Stimulated activated CD8-positive, alpha-beta memory T cell treated with anti-CD3 and anti-CD28 coated beads, Interleukin-12 subunit alpha, Interleukin-12 subunit beta, amount 100 ng/mL, for 24 hours (primary cell): ENCODE measurements around the gene ABLIM1.
A peak's percentile ranks its signal among the peaks of the same experiment; 100 is the strongest.

Experiments
- DNase-seq: peaks from one replicate; pipeline ENCODE4 v3.0.0-alpha.2; 2020; ENCODE audit errors: extremely low read depth

ABLIM1 gene

GRCh38 chr10:114489521-114490310 is 168.4 kb downstream of the ABLIM1 start:
- no peak for DNase-seq

DNA sequence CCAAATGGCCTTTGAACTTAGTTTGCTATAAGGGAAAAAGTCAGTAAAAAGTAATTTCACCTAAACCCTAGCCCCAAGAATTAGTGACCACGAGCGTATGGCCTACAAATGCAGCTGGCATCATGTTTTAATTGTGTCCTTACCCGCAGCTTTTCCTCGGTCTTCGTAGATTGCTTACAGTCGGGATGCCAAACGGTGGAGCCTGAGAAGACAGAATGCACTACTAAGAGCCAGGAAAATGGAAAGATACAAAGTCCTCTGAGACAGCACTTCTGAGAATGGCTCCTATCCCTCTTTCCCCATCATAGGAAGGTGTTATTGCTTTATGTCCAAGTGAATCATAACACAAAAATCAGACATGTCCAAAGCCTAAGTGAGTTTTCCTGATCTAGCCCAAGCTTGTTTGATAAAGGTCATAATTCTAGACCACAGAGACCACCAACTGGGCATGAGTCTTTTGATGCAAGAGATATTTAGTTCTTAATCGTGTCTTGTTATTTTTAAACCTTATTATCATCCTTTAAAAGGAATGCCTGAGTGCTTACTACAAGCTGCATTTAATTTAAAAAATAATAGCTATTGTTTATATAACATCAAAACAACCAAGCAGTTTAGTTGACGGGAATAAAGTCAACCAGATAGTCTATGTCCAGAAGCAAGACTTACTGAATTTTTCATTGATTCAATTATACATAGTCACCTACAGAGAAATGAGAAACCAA is 170.1 kb downstream of the ABLIM1 start:
- DNase-seq, result no peak

GRCh38 chr10:114486938-114487814 is 170.9 kb downstream of the ABLIM1 start:
- DNase-seq, result no peak

GRCh38 chr10:114485696-114486400 is 172.2 kb downstream of the ABLIM1 start:
- DNase-seq, result no peak

- no peak for DNase-seq
These were observed 174.5 kb downstream of the ABLIM1 start for GRCh38 chr10:114483575-114483974.

DNA sequence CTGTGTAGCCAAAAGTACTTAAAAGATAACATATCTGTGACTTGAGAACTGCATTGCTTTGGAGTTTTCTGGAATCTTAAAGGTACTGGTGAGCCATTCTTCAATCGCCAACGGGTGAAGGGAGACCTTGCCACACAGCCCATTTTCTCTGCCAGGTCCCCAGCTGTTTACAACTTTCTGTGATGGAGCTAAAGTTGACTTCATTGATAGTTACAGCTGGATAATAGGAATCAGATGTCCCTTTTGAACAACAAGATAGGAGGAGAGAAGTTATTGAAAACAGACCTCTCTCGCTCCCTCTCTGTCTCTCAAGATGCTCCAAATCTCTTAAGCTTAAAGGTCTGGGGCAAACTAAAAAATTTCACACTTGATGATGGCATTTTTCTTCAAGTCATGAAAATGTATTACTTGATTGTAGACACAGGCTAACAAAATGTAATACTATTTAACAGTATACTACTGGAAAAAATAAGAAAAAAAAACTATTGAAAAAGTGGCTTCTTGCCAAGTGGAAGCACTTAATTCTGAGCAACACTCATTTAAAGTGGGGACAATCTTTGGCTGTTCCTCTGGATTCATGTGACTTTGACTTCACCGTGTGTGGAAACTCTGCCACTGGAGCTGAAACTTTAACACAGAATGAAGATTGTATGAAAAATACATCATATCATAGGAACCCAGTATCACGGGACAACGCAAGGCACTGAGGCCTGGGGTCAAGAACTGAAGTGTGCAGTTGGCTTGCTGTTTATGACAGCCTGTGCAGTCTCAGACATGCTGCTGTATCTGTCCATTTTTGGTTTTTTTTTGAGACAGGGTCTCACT is 175.4 kb downstream of the ABLIM1 start:
- no peak for DNase-seq

- no peak for DNase-seq
These were observed 177.0 kb downstream of the ABLIM1 start for GRCh38 chr10:114481055-114481454.

- DNase-seq, result no peak
These were observed 178.2 kb downstream of the ABLIM1 start for GRCh38 chr10:114479836-114480235.

DNA sequence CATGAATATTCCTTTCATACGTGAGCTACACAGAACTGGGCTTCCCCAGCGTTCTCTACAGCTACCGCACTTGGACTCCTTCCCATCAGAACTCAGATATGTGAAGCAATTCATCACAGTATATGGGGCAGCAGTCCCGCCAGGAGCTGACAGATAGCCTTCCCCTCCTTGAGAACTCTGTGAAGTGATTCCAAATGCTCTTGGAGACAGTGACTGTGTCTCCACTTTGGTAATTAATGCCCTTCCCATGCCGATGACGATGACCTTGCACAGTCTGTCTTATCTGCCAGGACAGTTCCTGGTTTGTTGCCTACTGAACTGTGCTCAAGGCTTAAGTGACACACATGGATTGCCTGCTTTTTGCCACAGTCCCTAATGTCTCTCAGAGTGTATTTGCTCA is 178.8 kb downstream of the ABLIM1 start:
- no peak for DNase-seq

DNA sequence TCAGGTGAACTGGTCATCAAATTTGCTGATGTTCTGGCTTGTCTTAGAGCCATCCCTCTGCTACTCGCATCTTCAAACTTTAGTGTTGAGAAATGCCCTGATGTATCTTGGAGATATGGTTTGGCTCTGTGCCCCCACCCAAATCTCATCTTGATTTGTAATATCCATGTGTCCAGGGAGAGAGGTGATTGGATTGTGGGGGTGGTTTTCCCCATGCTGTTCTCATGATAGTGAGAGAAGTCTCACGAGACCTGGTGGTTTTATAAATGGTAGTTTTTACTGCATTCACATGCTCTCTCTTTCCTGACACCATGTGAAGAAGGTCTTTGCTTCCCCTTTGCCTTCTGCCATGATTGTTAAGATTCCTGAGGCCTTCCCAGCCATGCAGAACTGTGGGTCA is 179.8 kb downstream of the ABLIM1 start:
- no peak for DNase-seq

GRCh38 chr10:114477285-114477684 is 180.8 kb downstream of the ABLIM1 start:
- DNase-seq, result no peak

- no peak for DNase-seq
These were observed 183.1 kb downstream of the ABLIM1 start for GRCh38 chr10:114474989-114475388.

- DNase-seq, result no peak
These were observed 184.3 kb downstream of the ABLIM1 start for GRCh38 chr10:114473776-114474175.

- DNase-seq, result no peak
These were observed 185.2 kb downstream of the ABLIM1 start for GRCh38 chr10:114472877-114473253.

GRCh38 chr10:114471906-114472876 is 185.9 kb downstream of the ABLIM1 start:
- DNase-seq, result no peak

DNA sequence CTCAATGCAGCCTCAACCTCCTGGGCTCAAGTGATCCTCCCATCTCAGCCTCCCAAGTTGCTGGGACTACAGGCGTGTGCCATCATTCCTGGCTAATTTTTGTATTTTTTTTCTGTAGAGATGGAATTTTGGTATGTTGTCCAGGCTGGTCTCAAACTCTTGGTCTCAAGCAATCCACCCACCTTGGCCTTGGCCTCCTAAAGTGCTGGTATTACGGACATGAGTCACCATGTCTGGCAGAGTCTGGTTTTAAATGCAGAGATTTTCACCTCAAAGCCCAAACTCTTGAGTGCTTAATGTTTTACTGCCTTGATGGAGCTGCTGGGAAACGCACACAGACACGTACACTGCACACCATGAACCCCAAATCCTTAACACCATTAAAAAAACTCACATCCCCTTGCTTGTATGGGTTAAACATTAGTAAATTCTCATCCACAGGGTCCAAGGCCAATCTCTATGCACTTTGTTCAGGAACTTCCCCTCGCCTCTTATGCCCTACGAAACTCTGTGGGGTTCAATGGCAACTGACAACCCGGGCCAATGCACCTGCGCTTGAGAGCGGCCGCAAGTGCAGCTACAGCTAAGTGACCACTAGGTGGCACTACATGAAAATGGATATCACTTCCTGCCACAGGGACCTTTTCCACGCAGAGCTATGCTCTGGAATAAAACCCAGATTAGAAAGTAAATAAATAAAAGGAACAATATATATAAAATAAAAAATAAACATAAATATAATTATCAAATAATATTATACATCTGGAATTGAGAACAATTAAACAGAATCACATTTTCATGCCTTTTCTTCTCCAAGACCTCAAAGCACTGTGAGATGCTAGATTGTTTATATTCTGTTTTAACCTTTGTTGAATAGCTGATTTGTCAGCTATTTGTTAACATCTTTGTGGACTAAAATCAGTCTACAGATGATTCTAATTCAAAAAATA is 186.8 kb downstream of the ABLIM1 start:
- DNase-seq, result peak; percentile 37

DNA sequence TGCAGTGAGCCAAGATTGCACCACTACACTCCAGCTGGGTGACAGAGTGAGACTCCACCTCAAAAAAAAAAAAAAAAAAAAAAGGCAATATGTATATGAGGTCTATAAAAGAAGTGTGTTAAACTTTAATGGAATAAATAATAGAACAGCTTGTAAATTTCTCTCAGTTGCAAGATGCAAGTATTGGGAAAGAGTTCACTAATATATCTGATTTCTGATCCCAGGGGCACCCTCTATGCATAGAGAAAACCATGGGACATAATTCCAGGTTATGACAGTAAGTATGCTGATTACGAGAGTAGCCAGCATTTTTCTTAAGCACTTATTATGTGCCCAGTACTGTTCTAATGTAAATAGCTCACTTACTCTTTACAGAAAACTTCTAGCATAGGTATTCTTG is 187.7 kb downstream of the ABLIM1 start:
- no peak for DNase-seq

DNA sequence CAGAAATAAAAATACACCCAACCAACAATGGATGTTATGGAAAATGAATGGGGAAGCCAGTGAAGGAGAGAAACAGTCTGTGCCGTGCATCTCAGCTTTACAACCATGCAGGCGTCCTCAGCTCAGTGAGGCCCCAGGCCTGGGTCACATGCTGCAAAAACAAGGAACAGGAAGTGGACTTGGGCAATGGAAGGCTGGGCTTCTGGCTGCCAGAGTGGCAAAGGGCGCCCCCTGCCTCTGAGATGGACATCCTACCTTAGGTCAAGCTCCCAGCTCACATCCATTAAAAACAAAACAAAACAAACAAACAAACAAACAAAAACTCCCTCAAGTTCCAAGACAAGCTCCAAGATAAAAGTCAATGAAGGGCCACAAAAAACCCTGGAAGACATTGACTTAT is 199.1 kb downstream of the ABLIM1 start:
- no peak for DNase-seq
